GM21825 (cell line): ENCODE data around the gene PITPNM3.

Source experiments
- ATAC-seq: cut with Tn5 transposase; IDR thresholded peaks from one replicate; pipeline ENCODE4 v1.9.1; 2021; ENCODE audit warnings: mild to moderate bottlenecking, moderate library complexity; ENCODE audit not compliant: unreplicated experiment

PITPNM3 gene

DNA sequence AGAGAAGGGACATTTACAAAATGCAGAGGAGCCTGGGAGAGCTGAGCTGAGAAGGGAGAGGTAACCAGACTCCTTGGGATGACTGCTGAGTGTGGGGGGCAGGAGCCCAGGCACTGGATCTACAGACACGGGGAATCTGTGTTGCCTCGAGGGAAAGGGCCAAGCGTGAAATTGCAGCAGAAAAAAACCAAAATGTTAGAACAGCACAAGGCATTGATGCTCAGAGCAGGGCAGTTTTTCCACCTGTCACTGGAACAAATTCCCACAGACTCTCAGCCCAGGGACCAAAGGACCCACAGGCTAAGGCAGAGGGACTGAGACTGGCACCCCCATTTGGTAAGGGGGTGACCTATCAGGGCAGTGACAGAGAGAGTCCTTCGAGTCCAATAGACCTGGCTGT is 2.0 kb downstream of the PITPNM3 start:
- ATAC-seq, result no peak

DNA sequence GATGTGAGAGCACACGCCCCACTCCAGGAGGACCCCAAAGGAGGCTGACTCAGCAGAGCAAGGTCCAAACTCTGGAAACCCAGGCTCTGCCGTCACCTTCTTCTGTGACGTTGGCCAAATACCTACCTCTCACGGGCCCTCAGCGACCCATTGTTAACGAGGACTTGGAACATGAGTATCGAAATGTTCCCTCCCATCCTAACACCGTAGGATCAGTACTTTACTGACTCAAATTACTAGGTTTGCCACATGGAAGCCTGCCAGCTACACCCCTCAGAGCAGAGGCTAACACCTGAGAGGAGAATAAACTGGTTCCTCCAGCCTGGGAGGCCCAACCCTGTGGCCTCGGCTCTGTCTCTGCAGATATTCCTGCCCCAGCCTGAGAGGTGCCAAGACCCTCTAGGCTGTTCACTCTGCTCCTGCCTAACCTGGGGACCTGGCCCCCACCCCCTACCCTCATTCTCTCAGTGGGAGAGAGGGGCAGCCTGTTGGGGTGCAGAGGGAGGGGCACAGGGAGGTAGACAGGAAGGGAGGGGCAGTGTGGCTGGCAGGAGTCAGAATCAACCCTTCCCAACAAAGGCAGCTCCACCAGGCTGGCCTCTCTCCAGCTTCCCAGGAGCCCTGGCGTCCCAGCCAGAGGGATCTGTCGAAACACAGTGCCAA is 4.4 kb downstream of the PITPNM3 start:
- no peak for ATAC-seq

DNA sequence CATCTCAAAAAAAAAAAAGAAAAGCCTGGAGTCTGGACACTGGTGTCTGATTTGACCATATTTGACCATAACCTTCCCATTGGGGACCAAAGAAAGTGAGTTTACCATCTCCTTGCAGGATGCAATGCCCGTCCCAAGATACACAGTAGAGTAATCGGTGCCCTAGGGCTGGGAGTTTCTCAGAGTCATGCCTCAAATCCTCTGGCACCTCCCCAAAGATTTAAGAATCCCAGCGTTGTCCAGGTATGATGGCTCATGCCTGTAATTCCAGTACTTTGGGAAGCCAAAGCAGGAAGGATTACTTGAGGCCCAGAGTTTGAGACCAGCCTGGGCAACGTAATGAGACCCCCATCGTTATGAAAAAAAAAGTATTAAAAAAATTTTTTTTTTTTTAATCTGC is 5.0 kb downstream of the PITPNM3 start:
- ATAC-seq, result no peak

DNA sequence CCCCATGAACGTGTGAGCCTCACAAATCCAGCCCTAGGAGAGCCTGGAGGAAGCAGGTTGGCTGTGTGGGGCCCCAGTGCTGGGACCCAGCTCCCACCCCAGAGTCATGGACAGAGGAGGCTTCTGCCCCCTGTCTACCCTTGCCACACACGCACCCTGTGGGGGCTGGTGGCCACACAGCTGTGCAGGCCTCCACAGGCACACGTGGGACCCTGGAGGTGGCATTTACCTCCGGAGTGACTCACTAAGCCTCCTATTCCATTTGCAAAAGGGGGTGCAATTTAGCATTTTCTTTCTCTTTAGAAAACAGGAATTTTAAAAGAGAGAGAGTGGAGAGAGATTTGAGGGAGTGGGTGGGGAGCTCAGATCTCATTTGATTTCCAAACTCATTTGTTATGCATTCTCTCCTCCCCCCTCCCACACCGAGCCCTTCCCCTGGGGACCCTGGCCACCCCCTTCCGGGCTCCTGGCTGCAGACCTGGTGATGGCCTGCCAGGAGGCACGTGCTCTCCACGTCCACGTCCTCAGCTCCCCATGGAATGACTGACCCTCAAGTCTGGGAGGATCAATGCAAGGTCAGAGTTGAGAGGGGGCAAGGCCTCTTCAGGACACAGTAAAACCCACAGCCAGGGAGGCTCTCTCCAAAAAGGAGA is 6.8 kb downstream of the PITPNM3 start:
- no peak for ATAC-seq

DNA sequence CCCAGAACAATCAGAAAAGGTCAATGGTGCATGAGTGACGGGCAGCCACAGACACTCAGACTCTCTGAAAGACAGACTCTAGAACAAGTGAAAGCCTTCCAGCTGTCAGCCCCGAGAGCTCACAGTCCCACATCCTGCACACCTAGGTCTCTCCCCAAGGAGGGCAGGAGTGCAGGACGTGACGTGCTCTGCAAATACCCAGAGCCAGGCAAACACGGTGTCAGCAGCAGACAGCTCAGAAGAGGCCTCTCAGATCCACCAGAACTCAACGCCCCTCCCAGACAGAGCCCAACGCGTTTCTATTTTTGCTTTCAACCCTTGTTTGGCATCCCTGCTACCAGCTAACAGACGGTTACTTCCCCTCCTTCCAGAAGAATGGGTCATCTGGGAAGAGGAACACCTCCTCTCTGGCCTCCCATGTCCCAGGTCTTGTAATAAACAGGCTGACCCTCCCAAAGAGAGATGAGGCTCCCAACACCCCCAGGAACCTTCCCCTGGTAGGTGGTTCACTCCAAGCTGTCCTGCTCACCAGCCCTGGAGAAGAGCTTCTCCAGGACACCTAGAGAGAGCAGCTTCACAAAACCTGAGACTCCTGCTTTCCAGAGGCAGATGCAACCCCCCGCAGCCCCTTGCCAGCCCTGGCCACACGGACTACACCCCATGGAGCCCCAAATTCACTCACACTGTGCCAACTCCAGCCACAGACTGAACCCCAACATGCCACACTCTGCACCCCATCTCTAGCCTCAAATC is 7.6 kb downstream of the PITPNM3 start:
- peak; percentile 79 for ATAC-seq

DNA sequence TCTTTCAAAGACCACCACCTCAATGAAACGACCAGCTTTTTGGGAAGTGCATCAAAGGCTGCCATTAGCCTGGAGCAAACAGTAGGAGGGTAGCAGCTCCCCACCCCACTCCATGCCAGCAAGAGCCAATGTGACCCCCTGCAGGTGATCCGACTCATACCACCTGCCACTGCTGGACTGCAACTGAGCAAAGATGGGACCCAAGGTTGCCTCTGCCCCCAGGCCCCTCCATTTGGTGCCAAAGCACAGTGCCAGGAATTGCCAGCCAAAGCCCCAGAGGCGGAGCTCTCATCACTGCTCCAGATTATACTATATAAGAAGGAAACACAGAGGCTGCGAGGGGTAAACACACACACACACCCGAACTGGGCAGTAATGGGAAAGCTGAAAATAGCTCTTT is 8.3 kb downstream of the PITPNM3 start:
- no peak for ATAC-seq

DNA sequence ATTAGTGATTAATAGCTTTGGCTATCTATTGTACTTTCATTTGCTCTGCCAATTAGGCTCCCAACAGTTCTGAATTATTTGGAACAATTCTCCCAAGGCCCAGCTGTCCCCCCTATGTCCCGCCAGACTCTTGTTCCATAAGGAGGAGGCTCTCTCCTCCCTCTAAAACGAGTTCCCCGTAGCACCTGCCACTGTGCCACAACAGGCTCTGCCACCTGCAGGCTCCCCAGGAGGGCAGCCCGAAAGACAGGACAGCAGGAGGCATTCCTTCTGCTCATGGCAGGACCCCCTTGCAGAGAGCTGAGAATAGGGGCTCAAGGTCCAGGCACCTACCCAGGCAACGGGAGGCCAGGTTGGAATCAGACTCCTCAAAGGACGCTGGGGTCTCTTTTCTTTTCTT is 9.0 kb downstream of the PITPNM3 start:
- no peak for ATAC-seq

DNA sequence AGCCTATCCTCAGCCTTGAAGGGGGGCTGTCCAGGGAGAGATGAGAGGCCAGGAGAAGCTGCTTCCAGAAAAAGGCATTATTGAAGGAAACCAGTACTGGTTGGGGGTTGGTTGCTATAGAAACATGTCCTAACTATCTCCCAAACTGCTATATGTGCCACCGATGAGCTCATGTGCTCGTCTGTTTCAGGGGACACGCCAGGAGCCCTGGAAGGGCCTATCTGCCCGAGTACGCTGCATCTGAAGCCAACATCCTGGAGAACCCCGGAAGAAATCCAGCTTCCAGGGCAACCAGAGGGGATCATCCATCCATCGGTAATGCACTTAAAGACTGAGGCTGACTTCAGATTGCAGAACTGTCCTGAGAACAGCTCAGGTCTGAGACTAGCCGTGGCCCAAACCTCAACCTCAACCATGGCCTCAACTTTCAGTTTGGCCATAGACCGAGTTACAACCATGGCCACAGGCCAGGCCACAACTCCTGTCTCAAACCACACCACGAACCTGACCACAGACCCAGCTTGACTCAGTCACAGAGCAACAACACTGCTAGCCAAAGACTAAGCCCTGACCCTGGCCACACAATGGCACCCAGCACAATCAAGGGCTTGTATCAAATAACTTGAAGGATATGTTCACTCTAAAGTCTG is 10.2 kb downstream of the PITPNM3 start:
- ATAC-seq, result no peak

DNA sequence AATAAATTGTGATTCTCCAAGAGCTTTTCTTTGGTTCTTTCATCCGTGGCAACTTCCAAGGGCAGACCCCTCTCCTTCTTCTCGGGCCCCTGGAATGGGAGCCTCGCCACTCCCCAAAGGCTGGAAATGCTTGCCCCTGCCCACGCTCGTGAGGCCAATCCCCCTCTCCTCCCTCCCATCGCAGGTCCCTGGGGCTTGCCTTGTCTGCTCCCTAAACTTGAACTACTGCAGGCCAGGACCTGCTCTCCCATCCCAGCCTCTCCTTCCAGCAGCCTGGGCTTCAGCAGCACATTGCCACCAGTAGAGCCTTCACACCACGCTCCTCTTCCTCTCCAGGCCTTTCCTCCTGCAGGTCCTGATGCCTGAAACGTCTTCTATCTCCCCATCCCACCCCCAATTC is 11.1 kb downstream of the PITPNM3 start:
- no peak for ATAC-seq

DNA sequence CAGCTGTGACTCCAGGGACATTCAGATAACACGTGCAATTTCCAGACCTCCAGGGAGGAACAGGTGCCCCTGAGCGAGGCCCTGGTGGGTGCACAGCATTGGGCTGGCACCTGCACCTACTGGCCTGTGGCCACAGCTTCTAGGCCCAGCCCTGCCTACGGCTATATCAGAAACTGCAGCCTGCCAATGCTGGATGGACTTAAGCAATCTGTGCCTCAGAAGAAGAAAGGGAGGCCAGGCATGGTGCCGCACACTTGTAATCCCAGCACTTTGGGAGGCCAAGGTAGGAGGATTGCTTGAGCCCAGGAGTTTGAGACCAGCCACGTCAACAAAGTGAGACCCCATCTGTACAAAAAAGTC is 12.4 kb downstream of the PITPNM3 start:
- ATAC-seq, result no peak

DNA sequence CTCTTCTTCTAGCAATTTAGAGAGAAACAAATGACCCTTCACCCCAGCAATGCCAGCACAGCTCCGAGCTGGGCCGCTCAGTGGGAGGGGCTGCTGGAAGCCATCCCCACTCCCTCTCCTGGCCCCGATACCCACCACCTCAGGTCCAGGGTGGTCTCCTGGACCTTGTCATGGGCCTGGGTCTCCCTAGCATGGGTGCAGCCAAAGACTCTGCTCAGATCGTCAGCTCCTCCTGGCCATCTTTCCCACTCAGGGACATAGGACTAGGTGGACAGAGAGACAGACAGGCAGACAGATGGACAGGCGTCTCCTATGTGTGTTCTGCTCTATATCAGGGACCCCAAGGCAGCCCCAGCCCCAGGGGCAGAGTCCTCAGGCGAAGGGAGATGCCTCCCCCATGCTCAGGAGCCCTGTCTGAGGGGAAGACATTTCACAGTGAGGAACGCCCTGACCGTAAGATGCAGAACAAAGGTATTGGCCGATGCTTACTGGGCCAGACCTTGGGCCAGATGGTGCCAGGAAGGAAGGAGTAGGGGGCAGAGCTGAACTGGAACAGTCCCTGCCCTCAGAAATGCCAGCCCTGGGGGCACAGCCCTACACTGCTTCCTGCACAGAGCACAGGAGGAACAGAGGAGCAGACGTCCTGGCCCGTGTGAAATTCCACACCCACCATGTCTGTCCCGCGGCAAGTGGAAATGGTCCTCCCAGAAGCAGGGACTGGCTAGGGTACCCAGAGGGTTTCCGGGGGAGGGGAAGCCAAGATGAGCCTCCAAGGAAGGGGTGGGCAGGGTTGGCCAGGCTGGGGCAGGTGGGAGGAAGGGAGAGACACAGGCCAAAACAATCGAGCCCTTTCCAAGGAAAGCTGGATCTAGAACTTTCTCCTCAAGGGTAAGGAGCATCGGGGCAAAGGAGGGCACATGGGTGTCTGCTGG is 13.0 kb downstream of the PITPNM3 start:
- ATAC-seq, result no peak

DNA sequence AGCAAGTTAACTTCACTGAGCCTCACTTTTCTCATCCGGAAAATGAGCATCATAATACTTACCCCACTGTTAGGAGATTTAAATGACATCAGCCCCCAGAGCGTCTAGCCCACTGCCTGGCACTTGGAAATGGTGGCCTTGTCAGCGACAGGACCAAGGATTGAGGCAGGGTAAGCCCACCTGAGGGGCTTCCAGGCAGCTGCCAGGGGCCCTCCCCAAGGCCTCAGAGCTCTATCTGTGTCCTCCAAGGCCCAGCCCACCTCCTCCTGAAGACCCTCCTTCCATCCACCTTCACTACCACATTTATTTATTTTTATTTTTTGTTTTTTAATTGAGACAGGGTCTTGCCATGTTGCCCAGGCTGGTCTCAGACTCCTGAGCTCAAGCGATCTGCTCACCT is 13.8 kb downstream of the PITPNM3 start:
- no peak for ATAC-seq

DNA sequence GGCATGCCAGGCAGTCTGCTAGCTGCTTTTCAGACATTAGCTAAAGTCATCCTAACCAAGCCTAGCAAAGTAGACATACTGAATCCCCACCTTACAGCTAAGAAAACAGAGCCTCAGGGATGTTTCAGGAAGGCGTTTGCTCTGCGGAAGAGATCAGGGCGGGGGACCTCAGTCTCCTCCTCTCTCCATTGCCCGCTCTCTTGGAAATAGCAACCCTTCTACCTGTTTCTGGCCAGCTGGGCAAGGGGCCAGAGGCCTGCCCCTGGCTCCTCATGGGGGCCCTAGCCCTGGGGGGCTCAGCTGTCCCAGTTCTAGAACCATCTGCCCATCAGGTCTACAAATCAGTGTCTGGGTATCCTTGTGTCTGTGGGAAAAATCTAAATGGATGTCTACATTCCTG is 14.5 kb downstream of the PITPNM3 start:
- no peak for ATAC-seq

DNA sequence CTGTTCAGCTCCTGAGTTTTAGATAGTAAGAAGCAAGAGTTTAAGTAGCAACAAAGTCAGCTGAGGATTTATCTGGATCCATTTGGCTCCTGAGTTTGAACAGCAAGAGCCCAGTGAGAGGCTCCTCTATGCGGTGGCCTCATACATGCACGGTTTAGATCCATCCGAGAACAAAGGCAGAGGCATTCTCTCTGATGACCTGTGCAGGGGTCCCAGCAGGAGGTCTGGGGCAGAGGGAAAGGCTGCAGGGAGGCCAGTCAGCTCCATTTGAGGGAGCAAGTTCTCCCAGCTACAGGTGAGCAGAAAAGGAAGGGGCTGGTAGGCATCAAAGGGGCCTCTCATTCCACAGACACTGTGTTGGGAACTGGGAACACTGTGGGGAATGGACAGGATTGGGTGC is 16.5 kb downstream of the PITPNM3 start:
- no peak for ATAC-seq

DNA sequence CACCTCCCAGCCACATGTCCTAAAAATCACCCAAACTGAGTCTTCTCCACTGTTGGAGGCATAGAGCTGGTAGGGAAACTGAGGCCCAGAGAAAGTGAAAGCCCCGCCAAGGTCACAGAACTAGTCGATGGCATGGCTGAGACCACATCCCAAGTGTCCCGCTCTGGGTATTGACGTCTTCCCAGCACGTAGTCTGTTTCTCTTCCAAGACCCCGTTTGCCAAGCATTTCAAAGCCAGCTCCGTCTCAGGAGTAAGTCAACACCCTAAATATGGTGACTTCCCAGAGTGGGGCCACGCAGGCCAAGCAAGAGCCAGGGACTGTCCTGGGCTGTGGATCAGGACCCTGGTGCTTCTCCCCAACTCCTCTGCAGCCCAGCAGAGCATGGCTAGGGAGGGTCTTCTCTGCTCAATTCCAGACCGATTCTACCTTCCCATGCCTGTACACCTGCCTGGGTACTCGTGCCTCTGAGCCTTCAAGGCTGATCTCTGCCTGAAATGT is 19.7 kb downstream of the PITPNM3 start:
- ATAC-seq, result no peak

DNA sequence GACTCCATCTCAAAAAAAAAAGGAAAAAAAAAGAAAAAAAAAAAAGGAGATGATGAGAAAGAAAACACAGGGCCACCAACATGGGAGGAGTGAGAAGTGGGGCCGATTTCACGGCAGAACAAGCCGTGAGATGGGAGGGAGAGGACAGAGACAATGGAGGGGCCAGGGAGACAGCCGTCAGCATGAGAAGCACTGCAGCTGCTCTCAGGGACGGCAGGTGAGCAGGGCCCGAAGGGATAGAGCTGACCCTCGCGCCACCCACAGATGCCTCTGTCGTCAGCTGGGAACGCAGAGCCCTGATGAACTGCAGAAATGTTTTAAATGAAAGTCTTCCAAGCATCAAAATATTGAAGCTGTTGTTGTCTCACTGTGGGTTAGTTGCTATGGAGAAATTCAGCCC is 20.3 kb downstream of the PITPNM3 start:
- ATAC-seq, result no peak

DNA sequence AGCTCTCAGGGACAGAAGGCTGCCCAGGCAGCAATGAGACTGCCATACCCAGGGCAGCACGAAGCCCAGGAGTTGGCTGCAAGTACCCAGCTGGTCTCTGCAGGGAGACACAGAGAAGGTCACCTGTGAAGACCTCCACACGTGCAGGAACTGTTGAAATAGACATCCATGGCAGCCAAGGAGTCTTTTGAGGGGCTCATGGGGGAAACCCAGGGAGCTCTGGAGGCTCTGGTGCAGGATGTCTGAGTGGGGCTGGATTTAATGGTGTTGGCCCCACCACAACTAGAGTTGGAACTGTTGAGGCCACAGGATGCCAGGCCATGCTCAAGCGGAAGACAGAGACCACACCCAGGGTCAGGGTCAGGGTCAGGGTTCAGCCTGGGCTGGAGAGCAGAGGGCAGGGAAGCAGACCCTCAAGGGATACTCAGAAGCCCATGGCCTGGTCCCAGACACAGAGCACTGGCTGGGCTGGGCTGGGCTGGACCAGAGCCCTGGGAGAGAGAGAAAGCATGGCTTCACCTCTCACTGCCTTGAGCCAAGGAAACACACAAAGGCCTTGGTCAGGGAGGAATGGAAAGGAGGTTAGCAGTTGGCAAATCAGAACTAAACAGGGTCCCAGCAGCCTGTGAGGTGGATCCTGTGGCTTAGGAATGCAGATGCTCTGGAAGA is 21.4 kb downstream of the PITPNM3 start:
- ATAC-seq, result no peak

DNA sequence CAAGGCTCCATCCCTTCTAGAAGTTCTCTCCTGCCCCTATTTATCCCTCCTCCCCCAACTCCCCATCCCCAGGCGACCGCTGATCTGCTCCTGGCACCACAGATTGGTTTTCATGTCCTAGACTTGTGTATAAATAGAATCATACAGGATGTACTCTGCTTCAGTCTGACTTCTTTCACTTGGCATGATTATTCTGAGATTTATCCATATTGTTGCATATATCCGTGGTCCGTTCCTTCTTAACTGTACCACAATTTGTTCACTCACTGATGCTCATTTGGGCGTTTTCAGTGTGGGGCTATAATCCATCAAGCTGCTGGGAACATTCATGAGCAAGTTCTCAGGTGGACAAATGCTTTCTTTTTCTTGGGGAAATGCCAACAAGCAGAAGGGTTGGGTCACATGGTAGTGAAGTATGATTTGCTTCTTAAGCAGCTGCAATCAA is 23.9 kb downstream of the PITPNM3 start:
- no peak for ATAC-seq

DNA sequence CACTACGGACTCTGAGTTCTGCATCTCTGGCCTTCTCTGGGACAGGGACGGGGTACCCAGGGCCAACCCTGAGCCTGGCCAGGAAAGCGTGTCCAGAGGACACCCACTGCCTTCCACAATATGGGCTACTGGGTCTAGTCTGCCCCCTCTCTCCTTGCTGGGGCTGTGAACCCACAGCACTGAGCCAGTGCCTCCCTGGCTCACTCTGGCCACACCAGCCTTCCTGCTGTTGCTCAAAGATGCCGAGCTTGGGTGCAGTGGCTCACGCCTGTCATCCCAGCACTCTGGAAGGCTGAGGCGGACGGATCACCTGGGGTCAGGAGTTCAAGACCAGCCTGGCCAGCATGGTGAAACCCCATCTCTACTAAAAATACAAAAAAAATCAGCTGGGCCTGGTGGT is 24.8 kb downstream of the PITPNM3 start:
- ATAC-seq, result no peak

DNA sequence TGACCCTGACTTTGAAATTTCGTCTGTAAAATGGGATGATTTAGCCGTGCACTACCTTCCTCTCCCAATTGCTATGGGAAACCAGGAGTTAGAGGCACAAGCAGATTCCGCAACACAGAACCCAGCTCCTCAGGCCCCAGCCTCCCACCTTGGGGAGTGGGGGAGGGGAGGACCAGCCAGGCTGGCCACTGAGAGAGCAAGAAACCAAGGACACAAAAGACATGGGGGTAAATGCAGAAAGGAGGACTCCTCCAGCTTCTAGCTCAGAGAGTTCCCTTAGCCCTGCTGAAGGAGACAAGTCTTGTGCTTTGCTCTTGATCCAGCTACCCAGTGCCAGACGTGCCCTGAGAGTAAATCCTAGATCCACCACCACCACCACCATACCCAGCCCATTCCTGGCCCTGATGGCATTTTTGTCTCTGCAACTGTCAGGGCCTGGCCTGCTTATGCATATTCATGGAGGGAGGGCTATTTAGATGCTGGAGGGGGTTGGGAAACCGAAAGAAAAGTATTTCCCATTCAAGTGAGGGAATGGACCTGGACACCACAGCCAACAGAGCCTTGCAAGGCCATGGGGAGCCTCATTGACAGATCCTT is 25.9 kb downstream of the PITPNM3 start:
- no peak for ATAC-seq
